Endodermal cell (in vitro differentiated cells): ENCODE results near the gene CALCOCO1. TPM values are rescaled to one million over a fixed set of nuclear protein-coding genes. Genes with fewer than 3 reads are reported as not detected.

Source experiments
- DNase-seq: peaks from one replicate; pipeline ENCODE4 v3.0.0-alpha.2; 2017
- H3K27ac ChIP-seq: 2 replicates; pipeline ENCODE4 v1.5.1; 2013; ENCODE audit warnings: mild to moderate bottlenecking, low read depth, low read length, moderate library complexity
- H3K27me3 ChIP-seq: 2 replicates; pipeline ENCODE4 v1.6.1; 2013; ENCODE audit warnings: mild to moderate bottlenecking, low read length, moderate library complexity; ENCODE audit not compliant: insufficient read depth, control insufficient read depth, poor library complexity, severe bottlenecking
- H3K36me3 ChIP-seq: 2 replicates; pipeline ENCODE4 v1.7.0; 2013; ENCODE audit warnings: mild to moderate bottlenecking, low read length, moderate library complexity; ENCODE audit not compliant: control insufficient read depth, insufficient read depth
- H3K4me1 ChIP-seq: one replicate; pipeline ENCODE4 v1.7.0; 2013; ENCODE audit warnings: low read length; ENCODE audit not compliant: control insufficient read depth, insufficient read depth
- H3K4me3 ChIP-seq: 2 replicates; pipeline ENCODE4 v1.5.1; 2013; ENCODE audit warnings: mild to moderate bottlenecking, low read length, moderate library complexity
- H3K9ac ChIP-seq: 2 replicates; pipeline ENCODE4 v1.6.1; 2013; ENCODE audit warnings: mild to moderate bottlenecking, low read length, moderate library complexity; ENCODE audit not compliant: poor library complexity, severe bottlenecking; ENCODE audit errors: extremely low read depth
- H3K9me3 ChIP-seq: 2 replicates; pipeline ENCODE4 v1.6.1; 2013; ENCODE audit warnings: mild to moderate bottlenecking, low read length, moderate library complexity; ENCODE audit not compliant: control insufficient read depth
- H3K27ac Mint-ChIP-seq: 2 replicates; pipeline ENCODE4 v1.8.0; 2020; ENCODE audit warnings: mixed read lengths
- H3K27me3 Mint-ChIP-seq: 2 replicates; pipeline ENCODE4 v1.8.0; 2021; ENCODE audit warnings: mild to moderate bottlenecking, mixed read lengths; ENCODE audit not compliant: insufficient read depth
- H3K36me3 Mint-ChIP-seq: 2 replicates; pipeline ENCODE4 v1.8.0; 2020; ENCODE audit warnings: low read depth, mixed read lengths
- H3K4me1 Mint-ChIP-seq: 2 replicates; pipeline ENCODE4 v1.8.0; 2020; ENCODE audit warnings: mixed read lengths
- H3K4me3 Mint-ChIP-seq: 2 replicates; pipeline ENCODE4 v1.8.0; 2020; ENCODE audit warnings: mild to moderate bottlenecking, moderate library complexity, mixed read lengths
- H3K9me3 Mint-ChIP-seq: 2 replicates; pipeline ENCODE4 v1.8.0; 2020; ENCODE audit warnings: mild to moderate bottlenecking, mixed read lengths
- CTCF ChIP-seq: fragments of 200-600 bp; sonication (generic); conservative IDR thresholded peaks from 2 replicates; pipeline ENCODE4 v1.5.0; 2021; ENCODE audit warnings: antibody characterized with exemption, mild to moderate bottlenecking
- WGBS, 2 experiments: methylation state at CpG; one replicate each; pipeline versions ENCODE4 v1.1.5 to v1.1.7; 2013; ENCODE audit warnings: missing lambda C conversion rate in 2 of 2, mixed read lengths in 1 of 2; ENCODE audit not compliant: insufficient coverage in 1 of 2, insufficient read length in 1 of 2; 5-methylcytosine and 5-hydroxymethylcytosine counted together
- total RNA-seq, 2 donors: library from RNA; stranded (reverse); fragmentation: NEBNext Ultra II Directional in 1 of 2; extraction: Animal tissue kit (Norgen Biotek cat#: 25700) in 1 of 2; gene quantifications; 2 replicates in 1 of 2; 3 replicates in 1 of 2; pipeline ENCODE4 v1.2.1, GENCODE V29; 2021

Gene CALCOCO1
- total RNA-seq, 2 donors from 2014 or later, result 41.4 to 45.7 TPM

- H3K4me3 ChIP-seq, result no peak overlapping the region
- H3K27ac Mint-ChIP-seq, result no peak overlapping the region
- no peak overlapping the region for H3K9ac ChIP-seq
- no peak for DNase-seq
- H3K27ac ChIP-seq, result no peak overlapping the region
- H3K27me3 Mint-ChIP-seq, result peaks cover 3% of the 10 kb centered on the region
- H3K36me3 Mint-ChIP-seq, result no peaks in the 10 kb centered on the region
- no peaks in the 10 kb centered on the region for H3K36me3 ChIP-seq
- 91 to 100% methylated on average over 3 of the region's 3 CpGs for WGBS, 2 experiments
- H3K4me3 Mint-ChIP-seq, result no peak overlapping the region
- TF ChIP-seq CTCF, result no peak
- H3K4me1 ChIP-seq, result no peaks in the 10 kb centered on the region
- H3K4me1 Mint-ChIP-seq, result peaks cover 5% of the 10 kb centered on the region
- peaks cover 85% of the 10 kb centered on the region for H3K27me3 ChIP-seq
- H3K9me3 Mint-ChIP-seq, result no peaks in the 10 kb centered on the region
- no peaks in the 10 kb centered on the region for H3K9me3 ChIP-seq
Observed at GRCh38 chr12:53752621-53753020, 25.4 kb upstream of the CALCOCO1 start.

- Mint-ChIP-seq H3K36me3 (no peaks in the 10 kb centered on the region), H3K4me3 (no peak overlapping the region), H3K27ac (no peak overlapping the region), H3K4me1 (peaks cover 2% of the 10 kb centered on the region), H3K9me3 (no peaks in the 10 kb centered on the region), H3K27me3 (peaks cover 3% of the 10 kb centered on the region)
- Histone ChIP-seq H3K36me3 (no peaks in the 10 kb centered on the region), H3K4me3 (no peak overlapping the region), H3K27me3 (peaks cover 90% of the 10 kb centered on the region), H3K27ac (no peak overlapping the region), H3K4me1 (no peaks in the 10 kb centered on the region), H3K9ac (no peak overlapping the region), H3K9me3 (no peaks in the 10 kb centered on the region)
- DNase-seq, result no peak
- no peak for TF ChIP-seq CTCF
- WGBS, 2 experiments, result 38 to 60% methylated on average over 4 to 13 of the region's 13 CpGs
Observed at GRCh38 chr12:53752192-53752601, 24.9 kb upstream of the CALCOCO1 start.

GRCh38 chr12:53751336-53752191, 24.3 kb upstream of the CALCOCO1 start, which contains the start of gene CISTR:
CISTR (minus strand) TSS chr12:53751979.
- H3K27me3 Mint-ChIP-seq, result peaks cover 3% of the 10 kb centered on the region
- peaks cover 1% of the 10 kb centered on the region for H3K4me1 Mint-ChIP-seq
- H3K9me3 Mint-ChIP-seq, result no peaks in the 10 kb centered on the region
- WGBS, 2 experiments, result 1 to 2% methylated on average over 26 to 76 of the region's 76 CpGs
- Histone ChIP-seq H3K36me3 (no peaks in the 10 kb centered on the region), H3K4me3 (peak within 1 kb of the TSS; percentile 70), H3K9ac (no peak within 1 kb of the TSS), H3K27me3 (peaks cover 95% of the 10 kb centered on the region), H3K27ac (peak within 1 kb of the TSS; percentile 50), H3K9me3 (no peaks in the 10 kb centered on the region), H3K4me1 (no peaks in the 10 kb centered on the region)
- no peak for TF ChIP-seq CTCF
- no peak within 1 kb of the TSS for H3K27ac Mint-ChIP-seq
- no peak within 1 kb of the TSS for H3K4me3 Mint-ChIP-seq
- DNase-seq, result peak; percentile 81
- H3K36me3 Mint-ChIP-seq, result no peaks in the 10 kb centered on the region
